PC-3 (cell line): ENCODE data around the gene PELO.

ENCODE experiments used
- EZH2 ChIP-seq: fragments of 300-600 bp; sonication (generic); IDR thresholded peaks from one replicate; pipeline ENCODE4 v1.6.1; 2017; ENCODE audit warnings: antibody characterized with exemption, mild to moderate bottlenecking, low read length; ENCODE audit not compliant: unreplicated experiment
- TF ChIP-seq, protein P1 (sequence below): fragments of 300-600 bp; sonication (generic); conservative IDR thresholded peaks from 2 replicates; pipeline ENCODE4 v1.5.1; 2017; ENCODE audit warnings: antibody characterized with exemption, low read depth, mild to moderate bottlenecking, low read length

DNA sequence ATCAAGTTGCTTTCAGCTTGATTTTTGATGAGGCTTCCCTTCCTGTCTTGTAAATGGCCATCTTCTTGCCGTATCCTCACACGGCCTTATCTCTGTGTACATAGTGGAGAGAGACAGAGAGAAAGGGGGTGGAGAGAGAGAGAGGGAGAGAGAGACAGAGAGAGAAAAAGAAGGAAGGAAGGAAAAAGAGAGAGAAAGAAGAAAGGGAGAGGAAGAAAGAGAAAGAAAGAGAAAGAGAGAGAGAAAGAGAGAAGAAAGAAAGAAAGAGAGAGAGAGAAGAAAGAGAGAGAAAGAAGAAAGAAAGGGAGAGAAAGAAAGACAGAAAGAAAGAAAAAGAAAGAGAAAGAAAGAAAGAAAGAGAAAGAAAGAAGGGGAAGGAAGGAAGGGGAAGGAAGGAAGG, 46.6 kb downstream of the PELO start:
- TF ChIP-seq, protein P1, sequence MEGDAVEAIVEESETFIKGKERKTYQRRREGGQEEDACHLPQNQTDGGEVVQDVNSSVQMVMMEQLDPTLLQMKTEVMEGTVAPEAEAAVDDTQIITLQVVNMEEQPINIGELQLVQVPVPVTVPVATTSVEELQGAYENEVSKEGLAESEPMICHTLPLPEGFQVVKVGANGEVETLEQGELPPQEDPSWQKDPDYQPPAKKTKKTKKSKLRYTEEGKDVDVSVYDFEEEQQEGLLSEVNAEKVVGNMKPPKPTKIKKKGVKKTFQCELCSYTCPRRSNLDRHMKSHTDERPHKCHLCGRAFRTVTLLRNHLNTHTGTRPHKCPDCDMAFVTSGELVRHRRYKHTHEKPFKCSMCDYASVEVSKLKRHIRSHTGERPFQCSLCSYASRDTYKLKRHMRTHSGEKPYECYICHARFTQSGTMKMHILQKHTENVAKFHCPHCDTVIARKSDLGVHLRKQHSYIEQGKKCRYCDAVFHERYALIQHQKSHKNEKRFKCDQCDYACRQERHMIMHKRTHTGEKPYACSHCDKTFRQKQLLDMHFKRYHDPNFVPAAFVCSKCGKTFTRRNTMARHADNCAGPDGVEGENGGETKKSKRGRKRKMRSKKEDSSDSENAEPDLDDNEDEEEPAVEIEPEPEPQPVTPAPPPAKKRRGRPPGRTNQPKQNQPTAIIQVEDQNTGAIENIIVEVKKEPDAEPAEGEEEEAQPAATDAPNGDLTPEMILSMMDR, result no peak
- no peak for TF ChIP-seq EZH2
